HG03139 (cell line): ENCODE results near the gene CSF2RB.

Experiments used
- ATAC-seq: cut with Tn5 transposase; IDR thresholded peaks from one replicate; pipeline ENCODE4 v1.9.1; 2021; ENCODE audit not compliant: unreplicated experiment

Gene CSF2RB

GRCh38 chr22:36934418-36935312, 21.2 kb downstream of the CSF2RB start:
- no peak for ATAC-seq

GRCh38 chr22:36935313-36935610, 21.8 kb downstream of the CSF2RB start:
- ATAC-seq, result no peak

- ATAC-seq, result no peak
These were observed 22.3 kb downstream of the CSF2RB start for GRCh38 chr22:36935694-36936093.

- no peak for ATAC-seq
These were observed 23.1 kb downstream of the CSF2RB start for GRCh38 chr22:36936362-36937116.

- no peak for ATAC-seq
These were observed 24.0 kb downstream of the CSF2RB start for GRCh38 chr22:36937319-36938027.

- ATAC-seq, result no peak
These were observed 24.6 kb downstream of the CSF2RB start for GRCh38 chr22:36938028-36938425.

GRCh38 chr22:36938886-36939285, 25.5 kb downstream of the CSF2RB start:
- ATAC-seq, result no peak

- ATAC-seq, result no peak
These were observed 27.2 kb downstream of the CSF2RB start for GRCh38 chr22:36940676-36941075.

- ATAC-seq, result no peak
These were observed 29.1 kb downstream of the CSF2RB start for GRCh38 chr22:36942556-36942955.

GRCh38 chr22:36946421-36947158, 33.2 kb downstream of the CSF2RB start:
- no peak for ATAC-seq

GRCh38 chr22:36948273-36949225, 35.1 kb downstream of the CSF2RB start:
- no peak for ATAC-seq

- no peak for ATAC-seq
These were observed 37.6 kb downstream of the CSF2RB start for GRCh38 chr22:36950797-36951590.

- ATAC-seq, result no peak
These were observed 38.3 kb downstream of the CSF2RB start for GRCh38 chr22:36951746-36952145.

- no peak for ATAC-seq
These were observed 40.0 kb downstream of the CSF2RB start for GRCh38 chr22:36953239-36954080.

GRCh38 chr22:36954251-36955014, 41.0 kb downstream of the CSF2RB start:
- no peak for ATAC-seq

GRCh38 chr22:36955691-36956090, 42.3 kb downstream of the CSF2RB start:
- no peak for ATAC-seq

GRCh38 chr22:36958366-36958765, 44.9 kb downstream of the CSF2RB start:
- no peak for ATAC-seq
